ENCODE results near the gene R3HCC1L.

GRCh38 chr10:98168766-98169165 lies 34.3 kb downstream of the R3HCC1L start:
- TF ChIP-seq CTCF (IDR thresholded peaks at IDR 0.05): no peak
- TF ChIP-seq POLR2A (IDR thresholded peaks at IDR 0.05): no peak

All from body of pancreas (tissue), 4 donors.